NCI-H2107 treated with DMSO at 0.1 percent for 48 hours (cell line): ENCODE results near the gene TTC23.

Experiments
- DNase-seq: peaks from one replicate; lab custom pipeline; 2025; ENCODE audit not compliant: unreplicated experiment; lab: John Stamatoyannopoulos, UW

TTC23 gene

GRCh38 chr15:99249270-99249841, at the start of gene TTC23:
Gene TTC23, minus strand, starts transcription at chr15:99249581. Its CDS starts 20,869 bp downstream, at chr15:99228712.
- no peak for DNase-seq

DNA sequence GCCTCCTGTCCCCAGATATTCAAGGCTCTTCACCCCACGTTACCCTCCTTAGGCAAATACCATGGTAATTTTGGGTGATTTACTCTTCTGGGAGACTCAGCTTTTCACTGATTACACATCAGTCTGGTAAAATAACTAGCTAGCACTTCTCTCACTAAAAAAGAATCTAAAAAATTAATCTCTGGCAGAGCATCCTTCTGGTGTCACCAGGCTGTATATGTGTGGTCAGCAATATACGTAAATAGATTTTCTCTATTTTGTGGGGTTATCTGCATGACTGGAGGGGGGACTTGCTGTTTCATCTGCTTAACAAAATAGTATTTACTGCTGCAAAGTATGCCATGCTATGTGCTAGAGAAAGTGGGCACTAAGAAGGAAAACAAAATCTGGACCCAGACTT, 47.0 kb upstream of the TTC23 start:
- no peak for DNase-seq

DNA sequence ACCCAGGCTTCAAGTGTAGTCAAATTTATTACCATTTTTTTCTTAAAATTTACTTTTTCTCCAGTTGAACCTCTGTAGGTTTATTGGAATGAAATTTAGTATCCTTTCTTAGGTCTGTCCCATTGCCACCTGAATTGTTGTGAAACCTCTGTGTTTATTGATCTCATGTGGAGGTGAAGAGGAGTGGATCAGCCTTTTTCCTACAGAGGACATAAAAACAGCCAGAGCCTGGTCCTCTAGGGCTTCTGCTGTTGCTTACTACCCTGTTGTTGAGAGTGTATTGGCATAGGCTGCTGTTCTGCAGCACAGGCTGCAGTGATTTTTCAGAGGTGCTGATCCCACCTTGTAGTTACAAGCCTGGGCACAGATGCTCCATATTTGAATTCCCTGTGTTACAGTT, 46.5 kb upstream of the TTC23 start:
- DNase-seq = no peak

- no peak for DNase-seq
Measured at GRCh38 chr15:99291643-99292042, 42.3 kb upstream of the TTC23 start.

DNA sequence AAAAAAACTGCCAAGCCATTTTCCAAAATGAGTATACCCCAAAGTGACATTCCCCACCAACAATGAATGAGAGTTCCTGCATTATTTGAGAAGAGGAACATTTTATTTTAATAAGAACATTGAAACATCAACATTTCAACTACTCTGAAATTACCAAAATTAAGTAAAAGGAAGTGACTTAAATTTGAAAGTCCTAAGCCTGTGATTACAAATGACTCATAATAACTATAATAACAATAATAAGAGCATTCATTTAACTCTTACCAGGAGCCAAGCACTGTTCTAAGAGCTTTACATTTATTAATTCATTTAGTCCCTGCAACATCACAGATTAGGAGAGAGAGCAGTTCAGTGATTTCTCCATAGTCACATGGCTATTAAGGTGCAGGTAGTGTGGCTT, 34.3 kb upstream of the TTC23 start:
- DNase-seq = no peak

- DNase-seq = no peak
Measured at GRCh38 chr15:99282586-99282985, 33.2 kb upstream of the TTC23 start.

GRCh38 chr15:99282121-99282520, 32.7 kb upstream of the TTC23 start:
- no peak for DNase-seq

DNA sequence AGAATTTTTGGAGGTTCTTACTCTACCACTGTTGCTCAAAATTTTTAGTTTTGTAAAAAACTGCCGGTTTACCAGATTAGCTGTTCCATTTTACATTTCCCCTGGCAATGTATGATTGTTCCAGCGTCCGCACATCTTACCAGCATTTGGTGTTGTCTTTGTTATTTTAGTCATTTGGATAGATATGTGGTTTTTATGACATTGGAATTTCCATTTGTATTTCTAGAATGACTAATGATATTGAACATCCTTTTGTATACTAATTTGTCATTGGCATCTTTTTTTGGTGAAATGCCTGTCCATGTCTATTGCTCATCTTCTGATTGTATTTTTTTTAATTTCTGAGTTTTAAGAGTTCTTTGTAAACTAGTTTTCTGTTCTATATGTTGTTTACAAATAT, 30.4 kb upstream of the TTC23 start:
- DNase-seq = no peak

- DNase-seq = no peak
Measured at GRCh38 chr15:99279290-99279689, 29.9 kb upstream of the TTC23 start.

DNA sequence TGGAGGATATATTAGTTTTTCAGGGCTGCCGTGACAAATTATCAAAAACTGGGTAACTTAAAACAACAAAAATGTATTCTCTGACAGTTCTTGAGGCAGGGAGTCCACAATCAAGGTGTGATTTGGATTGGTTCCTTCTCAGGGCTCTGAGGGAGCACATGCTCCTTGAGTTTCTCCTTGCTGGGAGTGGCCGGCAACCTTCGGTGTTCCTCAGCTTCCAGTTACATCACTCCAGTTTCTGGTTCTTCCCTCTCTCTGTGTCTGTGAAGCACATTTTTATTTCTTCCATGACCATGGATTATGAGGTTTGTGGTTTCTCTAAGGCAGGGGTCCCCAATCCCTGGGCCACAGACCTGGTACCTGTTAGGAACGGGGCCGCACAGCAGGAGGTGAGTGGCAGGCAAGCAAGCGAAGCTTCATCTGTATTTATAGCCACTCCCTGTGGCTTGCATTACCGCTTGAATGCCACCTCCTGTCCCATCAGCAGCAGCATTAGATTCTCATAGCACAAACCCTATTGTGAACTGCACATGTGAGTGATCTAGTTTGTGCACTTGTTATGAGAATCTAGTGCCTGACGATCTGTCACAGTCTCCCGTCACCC, 26.2 kb upstream of the TTC23 start:
- DNase-seq = no peak

DNA sequence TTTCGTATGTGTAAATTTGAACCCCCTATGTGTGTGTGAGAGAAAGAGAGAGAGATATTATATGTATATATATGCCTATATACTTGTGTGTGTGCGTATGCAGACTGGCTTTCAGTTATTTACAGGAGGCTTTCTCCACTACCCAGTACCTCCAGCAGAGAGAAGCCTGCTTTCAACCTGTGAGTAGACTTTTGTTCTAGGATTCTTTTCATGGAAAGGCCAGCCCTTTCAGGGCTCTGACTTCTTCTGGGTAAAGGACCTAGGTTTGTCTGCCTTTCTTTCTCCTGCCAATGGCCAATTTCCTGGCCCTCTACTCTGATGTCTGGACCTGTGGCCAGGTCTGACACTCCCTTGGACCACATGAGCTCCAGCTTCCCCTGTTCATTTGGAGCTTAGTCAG, 25.7 kb upstream of the TTC23 start:
- DNase-seq = no peak

DNA sequence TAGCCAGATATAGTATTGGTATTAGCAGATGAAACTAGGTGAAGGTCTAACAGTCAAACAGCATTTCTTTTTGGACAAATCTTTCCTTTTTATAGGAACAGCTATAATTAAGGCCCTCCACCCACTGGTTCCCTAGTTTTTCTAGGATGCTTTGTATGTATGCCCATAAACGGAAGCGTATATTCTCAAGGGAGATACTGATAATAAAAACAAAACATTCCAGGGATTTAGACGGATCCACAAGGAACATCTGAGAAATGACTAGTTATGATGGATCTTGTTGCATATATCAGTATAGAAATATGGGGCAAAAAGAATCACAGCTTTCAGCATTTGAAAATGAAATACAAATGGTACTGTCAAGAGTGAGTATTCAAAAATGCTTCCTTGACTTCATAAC, 24.4 kb upstream of the TTC23 start:
- no peak for DNase-seq

DNA sequence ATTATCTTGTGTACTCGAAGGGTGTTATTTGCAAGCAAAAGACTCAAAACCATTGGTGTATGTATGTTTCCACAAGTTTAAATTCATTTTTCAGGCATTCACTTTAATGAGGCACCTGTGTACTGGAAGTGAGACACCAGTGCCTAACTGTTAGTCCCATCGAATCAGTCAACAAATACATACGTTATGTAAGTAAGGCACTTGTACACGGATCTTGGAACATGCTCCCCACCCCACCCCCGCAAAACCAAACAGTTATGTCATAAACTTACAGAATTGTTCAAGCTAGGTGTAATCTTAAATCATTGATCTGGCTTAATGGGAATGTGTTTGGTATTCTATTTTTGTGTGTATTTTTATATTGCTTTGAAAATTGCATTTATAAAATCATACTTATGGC, 19.1 kb upstream of the TTC23 start:
- no peak for DNase-seq

GRCh38 chr15:99267957-99268356, 18.6 kb upstream of the TTC23 start:
- DNase-seq = no peak

- no peak for DNase-seq
Measured at GRCh38 chr15:99265541-99266070, 16.2 kb upstream of the TTC23 start.

DNA sequence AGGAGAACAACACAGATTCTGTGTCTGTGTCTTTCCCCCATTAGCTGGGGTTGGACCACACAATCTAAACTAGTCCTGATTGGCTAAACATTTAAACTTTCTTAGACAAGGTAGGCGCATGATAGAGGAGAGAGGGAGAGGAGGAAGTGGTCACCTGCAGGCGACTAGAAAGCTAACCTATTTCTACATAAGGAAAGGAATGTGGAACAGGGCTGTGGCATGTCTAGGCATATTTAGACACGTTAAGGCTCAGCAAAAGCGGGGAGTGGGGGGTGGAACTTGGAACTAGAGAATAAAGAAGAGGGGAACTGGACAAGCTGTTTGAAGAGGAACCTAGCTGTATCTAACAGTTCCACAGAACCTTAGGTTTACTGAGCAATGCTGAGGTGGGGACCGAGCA, 14.7 kb upstream of the TTC23 start:
- no peak for DNase-seq

- no peak for DNase-seq
Measured at GRCh38 chr15:99257107-99257750, 7.8 kb upstream of the TTC23 start.

DNA sequence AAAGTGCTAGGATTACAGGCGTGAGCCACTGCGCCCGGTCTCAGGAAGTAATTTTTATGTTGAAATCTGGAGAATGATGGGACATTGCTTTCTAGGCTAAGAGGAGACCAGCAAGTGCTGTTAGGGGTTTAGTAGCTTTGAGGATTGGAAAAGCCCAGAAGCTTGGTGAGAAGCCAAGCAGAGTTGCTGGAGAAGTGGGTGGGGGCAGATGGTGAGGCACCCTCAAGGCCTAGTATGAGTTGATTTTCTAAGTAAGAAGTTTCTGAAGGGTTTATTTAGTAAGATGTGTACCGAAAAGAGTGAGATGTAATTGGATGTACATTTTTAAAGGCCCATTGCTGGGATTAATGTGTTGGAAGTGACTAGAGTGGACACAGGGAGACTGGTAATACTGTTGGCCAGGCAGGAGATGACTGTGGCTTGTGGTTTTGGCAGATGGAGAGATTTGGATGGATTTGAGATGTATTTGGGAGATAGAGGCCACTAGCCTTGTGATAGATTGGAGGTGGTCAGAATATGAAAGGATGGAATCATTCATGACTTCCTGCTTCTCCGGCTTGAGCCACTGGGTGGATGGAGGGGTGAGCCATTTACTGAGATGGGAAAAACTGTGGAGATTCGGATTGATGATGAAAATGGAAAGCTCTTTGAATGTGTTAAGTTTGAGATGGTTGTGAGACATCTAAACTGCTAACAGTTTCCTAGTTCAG, 4.2 kb upstream of the TTC23 start:
- no peak for DNase-seq

- DNase-seq = no peak
Measured at GRCh38 chr15:99252326-99252725, 2.9 kb upstream of the TTC23 start.

DNA sequence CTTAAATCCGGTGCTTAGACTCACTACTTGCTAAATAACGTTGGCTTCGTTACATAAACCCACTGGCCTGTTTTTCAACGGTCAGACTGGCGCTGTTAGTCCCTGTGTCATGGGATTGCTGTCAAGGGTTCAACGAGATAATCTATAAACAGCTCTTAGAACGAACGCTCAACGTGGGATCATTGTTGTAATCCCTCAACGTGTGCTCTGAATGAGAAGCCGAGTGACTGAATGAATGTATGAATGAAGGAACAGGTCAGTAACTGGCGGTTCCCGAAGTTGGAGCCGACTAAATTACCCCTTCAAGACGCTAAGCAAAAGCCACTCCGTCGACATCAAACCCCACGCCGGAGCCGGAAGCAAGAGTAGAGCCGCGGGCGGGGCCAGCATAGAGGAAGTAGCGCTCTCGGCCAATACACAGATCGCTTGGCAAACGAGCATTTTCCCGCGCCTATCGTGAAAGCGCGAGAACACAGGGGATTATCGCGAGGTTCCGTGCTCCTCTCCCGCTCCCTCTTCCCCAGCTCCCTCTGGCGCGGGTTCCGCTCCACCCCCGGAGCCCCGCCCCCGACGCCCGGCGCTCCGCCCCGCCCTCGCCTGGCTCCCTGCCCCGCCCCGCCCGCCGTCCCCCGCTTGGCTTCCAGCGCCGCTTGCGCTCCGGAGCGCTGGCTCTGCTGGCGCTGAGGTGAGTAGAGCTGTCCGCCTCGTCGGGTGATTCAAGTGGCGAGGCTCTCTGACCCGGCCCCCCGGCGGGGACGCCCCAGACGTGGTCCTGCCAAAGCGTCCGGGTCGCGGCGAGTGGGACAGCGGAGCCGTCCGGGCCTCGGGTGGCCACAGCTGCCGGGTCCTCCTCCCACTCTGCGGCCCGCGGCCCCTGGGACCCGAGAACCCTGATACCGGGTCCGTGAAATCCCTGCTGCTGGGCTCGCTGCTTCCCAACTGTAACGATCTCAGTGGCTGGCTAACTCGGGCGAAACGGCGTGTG, 1.8 kb upstream of the TTC23 start, which contains the start of gene LRRC28:
TSS of gene LRRC28 (plus strand) at position 625 of the 985 bp plus-strand sequence. CDS start 4,477 bp downstream, outside the sequence.
- peak; percentile 91 for DNase-seq

DNA sequence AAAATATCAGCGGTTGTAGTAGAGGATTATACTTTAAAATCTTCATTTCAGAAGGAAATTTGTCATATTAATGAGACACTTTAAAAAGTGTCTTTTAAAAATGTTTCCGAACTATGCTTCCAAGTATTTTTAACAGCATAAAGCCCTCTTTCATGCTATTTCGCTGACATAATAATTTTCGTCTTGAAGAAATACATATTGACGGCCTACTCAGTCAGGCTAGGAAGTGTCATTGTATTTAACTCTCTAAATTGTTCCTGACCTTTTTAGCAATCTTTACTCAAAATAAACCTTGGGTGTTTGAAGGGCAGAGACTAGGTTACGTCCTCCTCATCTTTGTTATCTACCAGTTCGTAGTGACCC, 1.1 kb upstream of the TTC23 start:
- DNase-seq = no peak
